AG09319 (cell line): Measurements from ENCODE around the gene SNRNP25.
"Not testable (repeated sequence)": the region's sequence is repeated elsewhere in the genome, so short reads cannot be mapped to it uniquely, and the experiment has no call there.

Source experiments
- DNase-seq: peaks from one replicate; pipeline ENCODE4 v3.0.0-alpha.2; 2010; ENCODE audit warnings: low read depth; ENCODE audit errors: extremely low read depth
- TF ChIP-seq, protein P1 (sequence below): IDR thresholded peaks from 2 replicates; pipeline ENCODE4 v1.5.1; 2011; ENCODE audit warnings: low read depth, mild to moderate bottlenecking, inconsistent platforms, low read length, moderate library complexity

The SNRNP25 gene

DNA sequence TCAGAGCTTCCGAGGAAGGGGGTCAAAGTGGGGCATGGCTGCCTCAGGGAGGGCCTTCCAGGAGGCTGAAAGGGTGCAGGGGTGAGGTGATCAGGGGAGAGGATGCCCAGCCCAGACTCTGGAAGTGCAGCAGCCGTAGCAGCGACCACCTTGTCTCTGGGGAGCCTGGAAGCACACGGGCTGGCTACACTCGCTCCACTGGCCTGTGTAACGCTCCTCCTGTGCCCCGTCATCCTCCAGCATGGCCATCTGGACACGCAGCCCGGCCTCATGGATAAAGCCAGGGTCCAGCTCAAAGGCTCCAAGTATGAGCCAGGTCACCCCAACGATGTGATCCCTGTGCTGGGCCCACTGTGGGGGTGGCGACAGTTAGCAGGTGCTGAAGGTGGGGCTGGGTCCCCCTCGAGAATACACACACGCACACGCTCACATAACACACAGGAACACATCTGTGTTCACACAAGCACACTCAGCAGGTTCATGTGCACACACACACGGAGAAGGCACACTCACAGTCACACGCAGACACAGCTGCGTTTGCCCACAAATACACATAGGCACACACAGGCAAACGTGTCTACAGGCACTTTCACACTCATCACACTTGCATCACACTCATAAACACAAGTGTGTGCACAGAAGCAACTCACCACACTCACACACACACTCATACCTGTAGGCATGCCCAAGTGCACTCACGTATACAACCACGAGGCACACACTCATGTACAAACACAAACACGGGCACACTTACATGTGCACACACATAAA lies 19.6 kb upstream of the SNRNP25 start:
- no peak for DNase-seq
- TF ChIP-seq, protein P1, sequence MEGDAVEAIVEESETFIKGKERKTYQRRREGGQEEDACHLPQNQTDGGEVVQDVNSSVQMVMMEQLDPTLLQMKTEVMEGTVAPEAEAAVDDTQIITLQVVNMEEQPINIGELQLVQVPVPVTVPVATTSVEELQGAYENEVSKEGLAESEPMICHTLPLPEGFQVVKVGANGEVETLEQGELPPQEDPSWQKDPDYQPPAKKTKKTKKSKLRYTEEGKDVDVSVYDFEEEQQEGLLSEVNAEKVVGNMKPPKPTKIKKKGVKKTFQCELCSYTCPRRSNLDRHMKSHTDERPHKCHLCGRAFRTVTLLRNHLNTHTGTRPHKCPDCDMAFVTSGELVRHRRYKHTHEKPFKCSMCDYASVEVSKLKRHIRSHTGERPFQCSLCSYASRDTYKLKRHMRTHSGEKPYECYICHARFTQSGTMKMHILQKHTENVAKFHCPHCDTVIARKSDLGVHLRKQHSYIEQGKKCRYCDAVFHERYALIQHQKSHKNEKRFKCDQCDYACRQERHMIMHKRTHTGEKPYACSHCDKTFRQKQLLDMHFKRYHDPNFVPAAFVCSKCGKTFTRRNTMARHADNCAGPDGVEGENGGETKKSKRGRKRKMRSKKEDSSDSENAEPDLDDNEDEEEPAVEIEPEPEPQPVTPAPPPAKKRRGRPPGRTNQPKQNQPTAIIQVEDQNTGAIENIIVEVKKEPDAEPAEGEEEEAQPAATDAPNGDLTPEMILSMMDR = no peak

DNA sequence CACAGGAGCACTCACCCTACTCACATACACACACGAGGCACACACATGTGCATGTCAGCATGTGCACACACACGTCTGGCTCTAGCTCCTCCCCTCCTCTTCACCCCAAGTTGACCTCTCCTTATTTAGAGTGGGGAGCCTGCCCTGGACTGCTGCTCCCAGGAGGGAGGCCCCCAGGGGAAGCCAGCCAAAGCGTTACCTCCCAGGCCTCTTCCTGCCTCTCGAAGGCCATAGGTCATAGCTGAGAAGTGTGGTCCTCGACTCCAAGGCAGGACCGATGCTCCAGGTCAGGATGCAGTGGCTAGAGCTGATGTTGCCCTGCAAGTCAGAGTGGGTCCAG lies 19.0 kb upstream of the SNRNP25 start:
- TF ChIP-seq, protein P1 = no peak
- DNase-seq = no peak

DNA sequence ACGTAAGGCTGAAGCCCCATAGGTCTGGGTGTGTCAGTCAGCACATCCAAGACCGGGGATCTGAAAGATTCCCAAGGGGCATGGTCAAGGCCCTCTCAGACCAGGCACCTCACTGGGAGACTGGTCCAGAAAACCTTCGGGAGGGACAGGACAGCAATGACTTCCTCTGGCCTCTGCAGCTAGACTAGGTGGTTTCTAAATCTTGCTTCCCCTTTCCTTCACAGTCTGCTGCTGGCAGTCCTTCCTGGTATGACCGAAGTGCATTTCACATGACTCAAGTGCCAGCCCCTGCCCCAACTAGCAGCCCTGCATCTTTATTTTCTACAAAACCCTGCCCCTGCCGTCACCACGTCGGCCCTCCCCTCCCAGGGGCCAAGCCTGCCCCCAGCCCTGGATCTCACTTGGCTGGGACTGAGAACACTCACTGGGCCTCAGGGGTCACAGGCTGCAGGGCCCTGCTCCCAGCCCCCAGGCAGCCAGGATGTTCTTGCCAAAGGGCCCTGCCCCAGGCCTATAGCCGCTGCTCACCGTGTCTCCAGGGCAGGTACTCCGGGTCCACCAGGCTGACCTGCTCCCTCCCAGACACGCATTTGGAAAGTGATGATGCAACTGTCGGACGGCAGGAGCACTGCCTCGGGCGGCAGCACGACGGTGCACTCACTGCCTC lies 18.5 kb upstream of the SNRNP25 start:
- DNase-seq = no peak
- TF ChIP-seq, protein P1 = no peak

DNA sequence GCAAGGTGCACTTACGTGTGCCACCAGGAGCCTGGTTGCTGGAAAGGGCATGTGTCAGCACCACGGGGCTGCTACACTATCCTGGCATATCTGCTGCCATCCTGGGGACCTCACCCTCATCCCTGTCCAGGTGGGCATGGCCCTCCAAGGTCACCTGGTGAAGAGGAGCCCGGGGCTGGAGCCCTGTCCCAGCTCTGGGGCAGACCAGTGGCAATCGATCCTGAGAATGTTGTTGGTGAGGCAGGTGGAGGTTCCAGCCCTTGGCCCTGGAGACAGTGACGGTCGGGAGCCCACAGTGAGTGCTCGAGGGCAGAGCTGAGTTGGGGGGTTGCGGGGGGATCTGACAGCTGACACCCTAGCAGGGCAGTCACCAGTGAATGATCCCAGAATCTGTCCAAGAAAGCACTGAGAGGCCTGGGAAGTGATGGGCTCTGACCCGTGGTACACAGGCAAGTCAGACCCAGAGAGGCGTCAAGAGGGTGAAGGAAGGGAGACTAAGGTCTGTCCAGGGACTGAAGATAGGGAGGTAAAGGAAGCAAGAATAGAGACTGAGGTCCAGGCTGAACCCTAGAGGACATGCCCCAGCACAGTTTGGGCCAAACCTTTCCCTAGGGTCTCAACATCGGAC lies 17.8 kb upstream of the SNRNP25 start:
- DNase-seq = no peak
- TF ChIP-seq, protein P1 = no peak

DNA sequence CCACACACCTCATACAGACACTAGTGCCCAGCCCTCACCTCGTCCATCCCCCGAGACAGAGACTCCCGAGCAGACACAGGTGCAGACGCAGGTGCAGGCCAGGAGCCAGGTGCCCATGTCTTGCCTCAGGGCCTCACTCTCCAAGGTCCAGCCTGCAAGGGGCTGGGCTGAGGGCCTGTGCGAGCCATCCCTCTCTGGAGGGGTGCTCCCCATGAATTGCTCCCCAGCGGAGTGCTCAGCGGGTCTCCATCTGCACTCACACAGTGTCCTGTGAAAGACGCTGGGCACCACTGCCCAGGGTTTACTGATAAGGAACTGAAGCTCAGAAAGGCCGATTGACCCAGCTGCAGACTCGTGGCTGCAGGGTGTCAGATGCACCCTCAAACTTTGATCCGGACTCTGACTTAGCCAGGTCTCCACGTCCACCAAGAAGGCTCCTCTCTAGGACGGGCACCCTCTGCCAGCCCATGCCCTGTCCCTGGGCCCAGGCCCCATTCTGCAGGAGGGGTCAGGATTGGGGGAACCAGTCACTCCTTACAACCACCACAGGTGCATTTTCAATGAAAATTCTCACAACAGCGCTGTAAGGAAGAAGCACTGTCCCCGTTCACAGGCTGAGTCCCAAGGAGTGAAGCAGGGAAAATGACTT lies 17.2 kb upstream of the SNRNP25 start:
- TF ChIP-seq, protein P1 = no peak
- no peak for DNase-seq

DNA sequence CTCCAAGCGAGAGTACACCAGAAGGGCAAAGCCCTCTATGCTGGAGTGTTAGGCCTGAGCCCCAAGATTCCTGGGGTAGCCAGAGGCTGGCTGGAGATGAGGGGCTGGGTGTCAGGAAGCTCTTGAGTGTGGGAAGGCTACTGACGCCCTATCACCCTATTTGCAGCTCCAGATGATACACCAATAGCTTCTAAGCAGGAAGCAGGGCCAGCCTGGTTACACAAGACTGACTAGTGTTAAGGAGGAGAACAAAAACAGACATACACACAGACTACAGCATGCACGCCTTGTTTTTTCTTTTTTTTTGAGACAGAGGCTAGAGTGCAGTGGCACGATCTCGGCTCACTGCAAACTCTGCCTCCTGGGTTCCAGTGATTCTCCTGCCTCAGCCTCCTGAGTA lies 16.1 kb upstream of the SNRNP25 start:
- DNase-seq = no peak
- TF ChIP-seq, protein P1 = no peak

DNA sequence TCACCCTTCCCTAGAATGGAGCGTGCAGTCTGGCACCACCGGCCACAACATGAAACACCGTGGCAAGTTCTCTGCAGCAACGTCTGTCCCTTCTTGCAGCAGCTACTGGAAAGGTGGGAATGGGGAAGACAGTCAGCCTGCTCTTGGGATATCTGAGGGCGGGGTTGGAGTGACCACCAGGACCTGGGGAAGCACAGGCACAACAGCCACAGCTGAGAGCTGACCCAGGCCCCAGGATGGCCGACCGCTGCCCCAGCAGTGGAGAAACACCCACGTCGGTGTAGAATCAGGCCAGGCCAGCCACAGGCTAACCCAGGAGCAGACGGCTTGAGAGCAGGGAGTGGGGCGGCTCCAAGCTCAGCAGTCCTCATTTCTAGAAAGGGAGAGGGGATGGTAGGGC lies 15.4 kb upstream of the SNRNP25 start:
- DNase-seq = not testable (repeated sequence)
